BE2C (cell line): Measurements from ENCODE around the gene DBR1.

Experiments
- DNase-seq: peaks from one replicate; pipeline ENCODE4 v3.0.0-alpha.2; 2020
- H3K27me3 ChIP-seq: fragments of 250-450 bp; sonication (Bioruptor Pico); 2 replicates; pipeline ENCODE4 v1.5.1; 2020; ENCODE audit warnings: mild to moderate bottlenecking
- H3K36me3 ChIP-seq: fragments of 250-450 bp; sonication (Bioruptor Pico); 2 replicates; pipeline ENCODE4 v1.5.1; 2020; ENCODE audit warnings: mild to moderate bottlenecking
- H3K4me1 ChIP-seq: fragments of 250-450 bp; sonication (Bioruptor Pico); 2 replicates; pipeline ENCODE4 v1.5.1; 2020
- H3K4me3 ChIP-seq: 2 replicates; pipeline ENCODE4 v1.5.1; 2011; ENCODE audit warnings: low read depth, low read length
- H3K9me3 ChIP-seq: fragments of 250-450 bp; sonication (Bioruptor Pico); 2 replicates; pipeline ENCODE4 v1.5.1; 2020
- TF ChIP-seq, protein P1 (sequence below): IDR thresholded peaks from 2 replicates; pipeline ENCODE4 v1.5.1; 2012; ENCODE audit warnings: mild to moderate bottlenecking, low read depth, low read length

Gene DBR1

DNA sequence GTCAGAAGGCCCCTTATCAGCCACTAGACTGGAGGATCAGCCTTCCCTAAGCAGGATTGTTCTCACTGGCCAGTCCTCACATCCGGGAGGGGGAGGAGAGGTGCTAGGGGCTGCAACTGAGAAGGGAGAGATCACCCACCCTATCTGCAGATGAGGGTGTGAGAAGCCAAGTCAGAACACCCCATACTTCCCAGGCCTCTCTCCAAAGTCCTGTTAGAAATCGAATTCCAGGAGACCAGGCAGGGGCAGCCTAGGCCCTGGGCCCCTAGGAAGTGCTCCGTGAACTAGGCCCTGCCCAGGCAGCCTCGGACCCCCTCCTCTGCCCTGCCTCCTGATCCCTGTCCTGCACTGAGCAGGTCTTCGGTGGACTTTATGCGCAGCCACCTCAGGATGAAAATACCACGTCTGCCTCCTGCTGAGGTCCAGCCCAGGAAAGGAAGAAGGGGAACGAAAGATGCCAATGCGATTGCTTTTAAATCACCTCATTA is 60.2 kb downstream of the DBR1 start:
- H3K4me3 ChIP-seq, result peak overlapping the region; percentile 88
- no peak for DNase-seq
- TF ChIP-seq, protein P1, sequence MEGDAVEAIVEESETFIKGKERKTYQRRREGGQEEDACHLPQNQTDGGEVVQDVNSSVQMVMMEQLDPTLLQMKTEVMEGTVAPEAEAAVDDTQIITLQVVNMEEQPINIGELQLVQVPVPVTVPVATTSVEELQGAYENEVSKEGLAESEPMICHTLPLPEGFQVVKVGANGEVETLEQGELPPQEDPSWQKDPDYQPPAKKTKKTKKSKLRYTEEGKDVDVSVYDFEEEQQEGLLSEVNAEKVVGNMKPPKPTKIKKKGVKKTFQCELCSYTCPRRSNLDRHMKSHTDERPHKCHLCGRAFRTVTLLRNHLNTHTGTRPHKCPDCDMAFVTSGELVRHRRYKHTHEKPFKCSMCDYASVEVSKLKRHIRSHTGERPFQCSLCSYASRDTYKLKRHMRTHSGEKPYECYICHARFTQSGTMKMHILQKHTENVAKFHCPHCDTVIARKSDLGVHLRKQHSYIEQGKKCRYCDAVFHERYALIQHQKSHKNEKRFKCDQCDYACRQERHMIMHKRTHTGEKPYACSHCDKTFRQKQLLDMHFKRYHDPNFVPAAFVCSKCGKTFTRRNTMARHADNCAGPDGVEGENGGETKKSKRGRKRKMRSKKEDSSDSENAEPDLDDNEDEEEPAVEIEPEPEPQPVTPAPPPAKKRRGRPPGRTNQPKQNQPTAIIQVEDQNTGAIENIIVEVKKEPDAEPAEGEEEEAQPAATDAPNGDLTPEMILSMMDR, result no peak
- H3K27me3 ChIP-seq, result no peaks in the 10 kb centered on the region
- H3K4me1 ChIP-seq, result no peaks in the 10 kb centered on the region
- H3K36me3 ChIP-seq, result no peaks in the 10 kb centered on the region
- no peaks in the 10 kb centered on the region for H3K9me3 ChIP-seq

DNA sequence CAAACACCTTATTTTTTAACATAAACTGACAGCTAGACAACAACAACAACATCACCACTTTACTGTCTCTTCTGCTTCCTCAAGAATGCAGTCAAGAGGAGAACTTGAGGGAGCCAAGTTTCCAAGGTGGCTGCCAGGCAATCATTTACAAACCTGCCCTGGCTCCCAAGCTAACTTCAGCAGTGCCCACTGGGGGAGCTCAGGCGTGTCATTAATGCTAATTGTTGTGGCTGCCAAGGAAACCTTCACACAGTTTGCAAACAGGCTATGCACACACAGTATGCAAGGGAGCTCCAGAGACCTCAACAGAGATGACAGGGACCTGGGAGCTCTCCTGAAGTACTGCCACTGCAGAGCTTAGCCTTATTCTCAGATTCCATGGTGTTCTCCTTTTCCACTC is 61.4 kb downstream of the DBR1 start:
- Histone ChIP-seq H3K27me3 (no peaks in the 10 kb centered on the region), H3K4me1 (no peaks in the 10 kb centered on the region), H3K9me3 (no peaks in the 10 kb centered on the region), H3K4me3 (no peak overlapping the region), H3K36me3 (no peaks in the 10 kb centered on the region)
- DNase-seq, result no peak
- TF ChIP-seq, protein P1, result no peak

DNA sequence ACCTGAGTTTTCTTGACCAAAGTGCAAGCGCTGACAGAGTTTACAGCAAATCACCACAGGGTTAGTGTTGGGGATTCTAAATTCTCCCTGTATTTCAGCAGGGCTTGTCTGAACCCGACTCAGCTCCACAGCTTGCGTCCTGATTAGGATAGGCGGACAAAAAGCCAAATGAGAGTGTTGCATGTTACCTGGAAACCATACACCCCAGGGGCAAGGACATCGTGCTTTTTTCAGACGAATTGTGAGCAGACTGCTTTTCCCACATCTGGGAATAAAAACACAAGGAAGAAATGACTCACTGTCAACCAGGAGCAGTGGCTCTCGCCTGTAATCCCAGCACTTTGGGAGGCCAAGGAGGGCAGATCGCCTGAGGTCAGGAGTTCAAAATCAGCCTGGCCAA is 62.4 kb downstream of the DBR1 start:
- no peak for DNase-seq
- H3K27me3 ChIP-seq, result no peaks in the 10 kb centered on the region
- H3K9me3 ChIP-seq, result no peaks in the 10 kb centered on the region
- TF ChIP-seq, protein P1, result no peak
- no peak overlapping the region for H3K4me3 ChIP-seq
- no peaks in the 10 kb centered on the region for H3K36me3 ChIP-seq
- H3K4me1 ChIP-seq, result no peaks in the 10 kb centered on the region
